Measurements from ENCODE around the gene VPS51. TPM values are rescaled to one million over a fixed set of nuclear protein-coding genes. Genes with fewer than 3 reads are reported as not detected.

The VPS51 gene
- total RNA-seq, 3 donors from 2014 or later (not counting 1 experiment from before 2014, with no cell fraction given) = 180 to 197 (median 184) TPM

GRCh38 chr11:65067446-65067845, 28.6 kb upstream of the VPS51 start:
- H3K4me3 Mint-ChIP-seq = no peak overlapping the region
- Histone ChIP-seq H3K4me1 (ENCODE audit: control insufficient read depth, insufficient read depth, low read length) (no peaks in the 10 kb centered on the region), H3K36me3 (ENCODE audit: control insufficient read depth, insufficient read depth, low read length) (no peaks in the 10 kb centered on the region), H3K9me3 (ENCODE audit: control insufficient read depth, insufficient read depth, low read length) (no peaks in the 10 kb centered on the region), H3K27me3 (ENCODE audit: control insufficient read depth, insufficient read depth, low read length) (no peaks in the 10 kb centered on the region), H3K4me3 (ENCODE audit: low read length) (no peak overlapping the region), H3K27ac (ENCODE audit: low read length) (no peak overlapping the region)
- no peak overlapping the region for H3K27ac Mint-ChIP-seq
- intact Hi-C loops (cut with micrococcal nuclease) = no loop called here
- ATAC-seq (no peak), DNase-seq (no peak)
- no peaks in the 10 kb centered on the region for H3K4me1 Mint-ChIP-seq
- H3K36me3 Mint-ChIP-seq = no peaks in the 10 kb centered on the region
- 87% methylated on average over 10 of the region's 10 CpGs for WGBS (ENCODE audit: insufficient coverage)
- H3K9me3 Mint-ChIP-seq = no peaks in the 10 kb centered on the region
- peaks cover 0 to 5% of the 10 kb centered on the region in 2 donors for H3K27me3 Mint-ChIP-seq (ENCODE audit: low read depth in 2 of 2)
- no peak for TF ChIP-seq CTCF (IDR thresholded peaks at IDR 0.05)

- H3K9me3 Mint-ChIP-seq = no peaks in the 10 kb centered on the region
- Histone ChIP-seq H3K4me3 (ENCODE audit: low read length) (no peak overlapping the region), H3K36me3 (ENCODE audit: control insufficient read depth, insufficient read depth, low read length) (no peaks in the 10 kb centered on the region), H3K27ac (ENCODE audit: low read length) (no peak overlapping the region), H3K4me1 (ENCODE audit: control insufficient read depth, insufficient read depth, low read length) (no peaks in the 10 kb centered on the region), H3K27me3 (ENCODE audit: control insufficient read depth, insufficient read depth, low read length) (no peaks in the 10 kb centered on the region), H3K9me3 (ENCODE audit: control insufficient read depth, insufficient read depth, low read length) (no peaks in the 10 kb centered on the region)
- 37% methylated on average over 9 of the region's 9 CpGs for WGBS (ENCODE audit: insufficient coverage)
- ATAC-seq (no peak), DNase-seq (no peak)
- intact Hi-C loops (cut with micrococcal nuclease) = no loop called here
- no peak for TF ChIP-seq CTCF (IDR thresholded peaks at IDR 0.05)
- no peaks in the 10 kb centered on the region for H3K4me1 Mint-ChIP-seq
- no peaks in the 10 kb centered on the region for H3K27me3 Mint-ChIP-seq (ENCODE audit: low read depth in 2 of 2)
- H3K4me3 Mint-ChIP-seq = no peak overlapping the region
- H3K27ac Mint-ChIP-seq = no peak overlapping the region
- no peaks in the 10 kb centered on the region for H3K36me3 Mint-ChIP-seq
These were observed 26.8 kb upstream of the VPS51 start for GRCh38 chr11:65069217-65069616.

- TF ChIP-seq CTCF (IDR thresholded peaks at IDR 0.05) = no peak
- DNase-seq = no peak
These were observed 23.9 kb upstream of the VPS51 start for GRCh38 chr11:65071907-65072630.

GRCh38 chr11:65072631-65072966, 23.4 kb upstream of the VPS51 start:
- Mint-ChIP-seq H3K36me3 (no peaks in the 10 kb centered on the region), H3K9me3 (no peaks in the 10 kb centered on the region), H3K27ac (no peak overlapping the region), H3K27me3 (ENCODE audit: low read depth in 2 of 2) (no peaks in the 10 kb centered on the region), H3K4me1 (no peaks in the 10 kb centered on the region), H3K4me3 (no peak overlapping the region)
- no peak for ATAC-seq
- H3K4me1 ChIP-seq (ENCODE audit: control insufficient read depth, insufficient read depth, low read length) = no peaks in the 10 kb centered on the region
- TF ChIP-seq CTCF (IDR thresholded peaks at IDR 0.05) = no peak
- no peaks in the 10 kb centered on the region for H3K36me3 ChIP-seq (ENCODE audit: control insufficient read depth, insufficient read depth, low read length)
- no peak overlapping the region for H3K27ac ChIP-seq (ENCODE audit: low read length)
- WGBS (ENCODE audit: insufficient coverage) = 84% methylated on average over 1 of the region's 1 CpG
- no peak for DNase-seq
- intact Hi-C loops (cut with micrococcal nuclease) = no loop called here
- no peak overlapping the region for H3K4me3 ChIP-seq (ENCODE audit: low read length)
- H3K9me3 ChIP-seq (ENCODE audit: control insufficient read depth, insufficient read depth, low read length) = no peaks in the 10 kb centered on the region
- no peaks in the 10 kb centered on the region for H3K27me3 ChIP-seq (ENCODE audit: control insufficient read depth, insufficient read depth, low read length)

More at GRCh38 chr11:65071907-65072630, 23.9 kb upstream of the VPS51 start:
- 71% methylated on average over 4 of the region's 4 CpGs for WGBS (ENCODE audit: insufficient coverage)
- H3K4me1 ChIP-seq (ENCODE audit: control insufficient read depth, insufficient read depth, low read length) = no peaks in the 10 kb centered on the region
- no peak for ATAC-seq
- H3K27me3 ChIP-seq (ENCODE audit: control insufficient read depth, insufficient read depth, low read length) = no peaks in the 10 kb centered on the region
- no peak overlapping the region for H3K4me3 Mint-ChIP-seq
- H3K36me3 ChIP-seq (ENCODE audit: control insufficient read depth, insufficient read depth, low read length) = no peaks in the 10 kb centered on the region
- no peaks in the 10 kb centered on the region for H3K9me3 ChIP-seq (ENCODE audit: control insufficient read depth, insufficient read depth, low read length)
- H3K4me3 ChIP-seq (ENCODE audit: low read length) = no peak overlapping the region
- H3K27ac Mint-ChIP-seq = no peak overlapping the region
- H3K27me3 Mint-ChIP-seq (ENCODE audit: low read depth in 2 of 2) = no peaks in the 10 kb centered on the region
- no peak overlapping the region for H3K27ac ChIP-seq (ENCODE audit: low read length)
- no peaks in the 10 kb centered on the region for H3K36me3 Mint-ChIP-seq
- intact Hi-C loops (cut with micrococcal nuclease) = no loop called here
- H3K9me3 Mint-ChIP-seq = no peaks in the 10 kb centered on the region
- H3K4me1 Mint-ChIP-seq = no peaks in the 10 kb centered on the region

All from natural killer cell (primary cell).